Measurements from ENCODE around the gene THSD4. TPM values are rescaled to one million over a fixed set of nuclear protein-coding genes. Genes with fewer than 3 reads are reported as not detected.

Gene THSD4
- total RNA-seq, 1 experiment from 2014 or later = 24.2 TPM

GRCh38 chr15:71186267-71186666 lies 71.0 kb downstream of the THSD4 start:
- no peak for DNase-seq
- no peak for TF ChIP-seq CTCF (IDR thresholded peaks at IDR 0.05; ENCODE audit: unreplicated experiment)
- Mint-ChIP-seq H3K4me3 (ENCODE audit: low read depth, unreplicated experiment) (no peak overlapping the region), H3K27ac (ENCODE audit: unreplicated experiment) (no peak overlapping the region), H3K27me3 (ENCODE audit: unreplicated experiment) (no peaks in the 10 kb centered on the region), H3K36me3 (ENCODE audit: insufficient read depth, unreplicated experiment) (no peaks in the 10 kb centered on the region), H3K4me1 (ENCODE audit: low read depth, unreplicated experiment) (no peaks in the 10 kb centered on the region), H3K9me3 (ENCODE audit: low read depth, unreplicated experiment) (no peaks in the 10 kb centered on the region)
- CTCF ChIA-PET = interaction anchor here (0.6 kb wide), 1 partner anchor 42 kb away, joined by 3 read pairs; no protein-coding TSS in a partner anchor
- intact Hi-C loops (cut with micrococcal nuclease; ENCODE audit: unreplicated experiment) = no loop called here
- BruUV-seq (replicated peaks) = no TSS peak

GRCh38 chr15:71187078-71187477 lies 71.8 kb downstream of the THSD4 start:
- TF ChIP-seq CTCF (IDR thresholded peaks at IDR 0.05; ENCODE audit: unreplicated experiment) = no peak
- BruUV-seq (replicated peaks) = no TSS peak
- DNase-seq = no peak
- intact Hi-C loops (cut with micrococcal nuclease; ENCODE audit: unreplicated experiment) = no loop called here
- H3K27me3 Mint-ChIP-seq (ENCODE audit: unreplicated experiment) = no peaks in the 10 kb centered on the region
- no peak overlapping the region for H3K4me3 Mint-ChIP-seq (ENCODE audit: low read depth, unreplicated experiment)
- H3K36me3 Mint-ChIP-seq (ENCODE audit: insufficient read depth, unreplicated experiment) = no peaks in the 10 kb centered on the region
- no peaks in the 10 kb centered on the region for H3K4me1 Mint-ChIP-seq (ENCODE audit: low read depth, unreplicated experiment)
- no peaks in the 10 kb centered on the region for H3K9me3 Mint-ChIP-seq (ENCODE audit: low read depth, unreplicated experiment)
- H3K27ac Mint-ChIP-seq (ENCODE audit: unreplicated experiment) = no peak overlapping the region
- CTCF ChIA-PET = interaction anchor here (0.7 kb wide), 1 partner anchor 593 kb away, joined by 3 read pairs; no protein-coding TSS in a partner anchor

- intact Hi-C loops (cut with micrococcal nuclease; ENCODE audit: unreplicated experiment) = no loop called here
- no peaks in the 10 kb centered on the region for H3K9me3 Mint-ChIP-seq (ENCODE audit: low read depth, unreplicated experiment)
- H3K27me3 Mint-ChIP-seq (ENCODE audit: unreplicated experiment) = no peaks in the 10 kb centered on the region
- no peak for DNase-seq
- no peaks in the 10 kb centered on the region for H3K36me3 Mint-ChIP-seq (ENCODE audit: insufficient read depth, unreplicated experiment)
- H3K4me1 Mint-ChIP-seq (ENCODE audit: low read depth, unreplicated experiment) = no peaks in the 10 kb centered on the region
- no peak for TF ChIP-seq CTCF (IDR thresholded peaks at IDR 0.05; ENCODE audit: unreplicated experiment)
- no peak overlapping the region for H3K27ac Mint-ChIP-seq (ENCODE audit: unreplicated experiment)
- CTCF ChIA-PET = interaction anchor here (0.7 kb wide), 1 partner anchor 592 kb away, joined by 3 read pairs; no protein-coding TSS in a partner anchor
- no peak overlapping the region for H3K4me3 Mint-ChIP-seq (ENCODE audit: low read depth, unreplicated experiment)
- BruUV-seq (replicated peaks) = no TSS peak
Measured at GRCh38 chr15:71187526-71187925, 72.3 kb downstream of the THSD4 start.

- intact Hi-C loops (cut with micrococcal nuclease; ENCODE audit: unreplicated experiment) = no loop called here
- no TSS peak for BruUV-seq (replicated peaks)
- no peak for TF ChIP-seq CTCF (IDR thresholded peaks at IDR 0.05; ENCODE audit: unreplicated experiment)
- Mint-ChIP-seq H3K36me3 (ENCODE audit: insufficient read depth, unreplicated experiment) (no peaks in the 10 kb centered on the region), H3K27ac (ENCODE audit: unreplicated experiment) (no peak overlapping the region), H3K9me3 (ENCODE audit: low read depth, unreplicated experiment) (no peaks in the 10 kb centered on the region), H3K4me1 (ENCODE audit: low read depth, unreplicated experiment) (no peaks in the 10 kb centered on the region), H3K4me3 (ENCODE audit: low read depth, unreplicated experiment) (no peak overlapping the region), H3K27me3 (ENCODE audit: unreplicated experiment) (no peaks in the 10 kb centered on the region)
- CTCF ChIA-PET = interaction anchor here (1.0 kb wide), 1 partner anchor 73 kb away, joined by 3 read pairs; no protein-coding TSS in a partner anchor
- DNase-seq = no peak
Measured at GRCh38 chr15:71189718-71190117, 74.4 kb downstream of the THSD4 start.
